Neural progenitor cell (in vitro differentiated cells): ENCODE measurements around the gene PPARGC1A.

Source experiments
- EZH2 ChIP-seq: fragments of 200-600 bp; sonication (generic); IDR thresholded peaks from 2 replicates; pipeline ENCODE4 v1.6.1; 2017; ENCODE audit warnings: antibody characterized with exemption, mild to moderate bottlenecking, moderate library complexity
- TF ChIP-seq, protein P1 (sequence below): fragments of 200-600 bp; sonication (generic); IDR thresholded peaks from 2 replicates; pipeline ENCODE4 v1.5.1; 2017; ENCODE audit warnings: antibody characterized with exemption, mild to moderate bottlenecking

DNA sequence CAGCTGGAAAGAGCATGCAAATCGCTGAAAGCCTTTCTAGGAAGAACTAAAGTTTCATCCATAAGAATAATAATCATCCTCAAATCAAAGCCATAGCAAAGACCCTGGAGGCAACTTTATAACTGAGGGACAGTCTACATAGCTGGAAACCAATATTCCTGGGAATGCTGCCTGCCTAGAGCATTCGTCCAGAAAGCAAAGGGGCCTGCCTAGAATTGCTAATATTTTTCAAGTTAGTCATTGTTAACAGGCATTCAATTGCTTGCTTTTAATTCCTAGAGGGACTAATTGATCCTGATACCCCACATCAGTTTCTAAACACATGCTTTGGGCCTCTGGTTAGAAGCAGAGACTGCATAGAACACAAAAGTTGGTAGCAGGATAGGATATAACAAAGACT, 4.2 kb upstream of the PPARGC1A start:
- TF ChIP-seq, protein P1, sequence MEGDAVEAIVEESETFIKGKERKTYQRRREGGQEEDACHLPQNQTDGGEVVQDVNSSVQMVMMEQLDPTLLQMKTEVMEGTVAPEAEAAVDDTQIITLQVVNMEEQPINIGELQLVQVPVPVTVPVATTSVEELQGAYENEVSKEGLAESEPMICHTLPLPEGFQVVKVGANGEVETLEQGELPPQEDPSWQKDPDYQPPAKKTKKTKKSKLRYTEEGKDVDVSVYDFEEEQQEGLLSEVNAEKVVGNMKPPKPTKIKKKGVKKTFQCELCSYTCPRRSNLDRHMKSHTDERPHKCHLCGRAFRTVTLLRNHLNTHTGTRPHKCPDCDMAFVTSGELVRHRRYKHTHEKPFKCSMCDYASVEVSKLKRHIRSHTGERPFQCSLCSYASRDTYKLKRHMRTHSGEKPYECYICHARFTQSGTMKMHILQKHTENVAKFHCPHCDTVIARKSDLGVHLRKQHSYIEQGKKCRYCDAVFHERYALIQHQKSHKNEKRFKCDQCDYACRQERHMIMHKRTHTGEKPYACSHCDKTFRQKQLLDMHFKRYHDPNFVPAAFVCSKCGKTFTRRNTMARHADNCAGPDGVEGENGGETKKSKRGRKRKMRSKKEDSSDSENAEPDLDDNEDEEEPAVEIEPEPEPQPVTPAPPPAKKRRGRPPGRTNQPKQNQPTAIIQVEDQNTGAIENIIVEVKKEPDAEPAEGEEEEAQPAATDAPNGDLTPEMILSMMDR = no peak
- TF ChIP-seq EZH2 = no peak
